Keratinocyte (primary cell): ENCODE data around the gene RAP1GAP2. TPM values are rescaled to one million over a fixed set of nuclear protein-coding genes. Genes with fewer than 3 reads are reported as not detected.

Experiments
- DNase-seq: peaks from one replicate; pipeline ENCODE4 v3.0.0-alpha.2; 2011; ENCODE audit warnings: low read depth, missing footprints, low spot score
- FAIRE-seq: peaks from 2 replicates; lab custom pipeline; 2011; peaks lifted over from hg19 to GRCh38; lab: Jason Lieb, UNC
- H2AFZ ChIP-seq: 2 replicates; pipeline ENCODE4 v1.6.0; 2012; ENCODE audit warnings: low read length, control low read depth, inconsistent platforms; ENCODE audit not compliant: control insufficient read depth
- H3K27ac ChIP-seq: 2 replicates; pipeline ENCODE4 v1.5.1; 2011; ENCODE audit warnings: low read length; ENCODE audit not compliant: control insufficient read depth, insufficient read depth
- H3K27me3 ChIP-seq: 3 replicates; pipeline ENCODE4 v1.6.0; 2011; ENCODE audit warnings: low read length; ENCODE audit not compliant: control insufficient read depth, insufficient read depth; ENCODE audit errors: extremely low read depth
- H3K36me3 ChIP-seq, 2 experiments: 2 replicates in 1 of 2; 3 replicates in 1 of 2; pipeline ENCODE4 v1.5.1; 2011; ENCODE audit warnings: low read length in 2 of 2, mild to moderate bottlenecking in 1 of 2; ENCODE audit not compliant: control insufficient read depth in 2 of 2, insufficient read depth in 2 of 2; ENCODE audit errors: extremely low read depth in 1 of 2
- H3K4me1 ChIP-seq: 3 replicates; pipeline ENCODE4 v1.5.1; 2011; ENCODE audit warnings: low read length; ENCODE audit not compliant: control insufficient read depth, insufficient read depth; ENCODE audit errors: extremely low read depth
- H3K4me2 ChIP-seq: 3 replicates; pipeline ENCODE4 v1.6.0; 2011; ENCODE audit warnings: low read depth, low read length; ENCODE audit not compliant: control insufficient read depth, insufficient read depth; ENCODE audit errors: extremely low read depth
- H3K4me3 ChIP-seq, 3 experiments: fragments of 200-600 bp in 1 of 3; sonication (generic) in 1 of 3; 2 replicates in 2 of 3; 3 replicates in 1 of 3; pipeline ENCODE4 v1.5.1; 2011 to 2016; ENCODE audit warnings: low read length in 3 of 3, mild to moderate bottlenecking in 3 of 3, control low read depth in 2 of 3, inconsistent platforms in 1 of 3, low read depth in 1 of 3, mixed read lengths in 1 of 3, mixed run types in 1 of 3, moderate library complexity in 1 of 3; ENCODE audit not compliant: control insufficient read depth in 2 of 3, insufficient read depth in 2 of 3; ENCODE audit errors: extremely low read depth in 1 of 3
- H3K79me2 ChIP-seq: 2 replicates; pipeline ENCODE4 v1.6.0; 2012; ENCODE audit warnings: low read length; ENCODE audit not compliant: control insufficient read depth, insufficient read depth
- H3K9ac ChIP-seq: 3 replicates; pipeline ENCODE4 v1.6.0; 2011; ENCODE audit warnings: low read length; ENCODE audit not compliant: control insufficient read depth, insufficient read depth; ENCODE audit errors: extremely low read depth
- H3K9me1 ChIP-seq: 3 replicates; pipeline ENCODE4 v1.6.0; 2011; ENCODE audit warnings: low read length; ENCODE audit not compliant: control insufficient read depth, insufficient read depth; ENCODE audit errors: extremely low read depth
- H3K9me3 ChIP-seq: 2 replicates; pipeline ENCODE4 v1.5.1; 2012; ENCODE audit warnings: low read depth, low read length; ENCODE audit not compliant: control insufficient read depth
- H4K20me1 ChIP-seq: 3 replicates; pipeline ENCODE4 v1.6.0; 2011; ENCODE audit warnings: low read length; ENCODE audit not compliant: control insufficient read depth, insufficient read depth; ENCODE audit errors: extremely low read depth
- EZH2 ChIP-seq: IDR thresholded peaks from one replicate; pipeline ENCODE4 v1.6.1; 2012; ENCODE audit warnings: inconsistent platforms, mild to moderate bottlenecking, low read length, moderate library complexity
- dilution Hi-C: fragments of 300-500 bp; cut with MboI; formaldehyde crosslinking; loops from one replicate; pipeline ENCODE4 v1.7.0; 2020; ENCODE audit warnings: low sequenced_read_pairs; ENCODE audit not compliant: extremely low pct_ligation_motif_present
- polyA plus RNA-seq, 5 experiments: library from polyadenylated mRNA; depleted of rRNA in 3 of 5; stranded (reverse) in 3 of 5; stranded (forward) in 1 of 5; unstranded in 1 of 5; fragments of >200 nt; gene quantifications; 1 replicate in 1 of 5; 2 replicates in 3 of 5; 3 replicates in 1 of 5; pipeline versions ENCODE4 v1.2.1 to v1.2.3, GENCODE V29; 2011 to 2012; ENCODE audit warnings: missing spikeins in 2 of 5, low read depth in 1 of 5, low replicate concordance in 1 of 5
- TF ChIP-seq, protein P1 (sequence below), 3 experiments: IDR thresholded peaks in 1 of 3; conservative IDR thresholded peaks in 1 of 3; optimal IDR thresholded peaks in 1 of 3; 2 replicates in 2 of 3; 3 replicates in 1 of 3; pipeline versions ENCODE3 to v1.5.1; 2011; ENCODE audit warnings: low read length in 3 of 3, mild to moderate bottlenecking in 3 of 3, moderate library complexity in 2 of 3, control low read depth in 1 of 3, inconsistent platforms in 1 of 3; ENCODE audit not compliant: insufficient read depth in 2 of 3; ENCODE audit errors: extremely low read depth in 1 of 3

RAP1GAP2 gene
- polyA plus RNA-seq, 1 donor (not counting 4 experiments of a cell fraction or from before 2014, with no cell fraction given): 13.6 TPM

DNA sequence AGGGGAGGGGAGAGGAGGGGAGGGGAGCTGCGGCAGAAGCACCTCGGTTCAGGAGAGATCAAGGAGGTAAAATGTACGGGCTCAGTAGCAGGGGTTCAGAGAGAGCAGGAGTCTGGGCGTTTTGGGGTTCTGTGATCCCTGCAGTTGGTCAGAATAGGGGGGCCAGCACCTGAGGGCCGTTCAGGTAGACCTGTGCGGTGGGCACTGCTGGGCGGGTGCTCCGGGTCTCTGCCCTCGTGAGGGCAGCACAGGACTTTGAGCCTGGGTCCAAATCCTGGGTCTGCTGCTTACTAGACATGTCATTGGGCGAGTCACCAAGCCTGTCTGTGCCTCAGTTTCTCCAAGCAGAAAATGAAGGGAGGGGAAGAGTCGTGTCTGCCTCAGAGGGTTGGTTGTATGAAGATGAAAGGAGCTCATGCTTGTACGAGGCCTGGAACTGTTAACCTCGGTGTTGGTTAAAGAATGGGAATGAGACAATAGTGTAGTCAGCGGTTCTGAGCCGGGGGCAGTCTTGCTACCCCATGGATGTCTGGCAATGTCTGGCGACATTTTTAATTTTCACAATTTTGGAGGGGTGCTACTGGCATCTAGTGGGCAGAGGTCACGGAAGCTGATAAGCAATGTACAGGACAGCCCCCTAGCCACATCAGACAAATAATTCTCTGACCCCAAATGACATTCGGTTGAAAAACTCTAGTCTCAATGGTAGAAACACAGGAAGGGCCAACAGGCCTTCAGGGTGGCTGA is 231.7 kb downstream of the RAP1GAP2 start:
- no peak overlapping the region for H3K27ac ChIP-seq
- no peak for TF ChIP-seq EZH2
- TF ChIP-seq, protein P1, sequence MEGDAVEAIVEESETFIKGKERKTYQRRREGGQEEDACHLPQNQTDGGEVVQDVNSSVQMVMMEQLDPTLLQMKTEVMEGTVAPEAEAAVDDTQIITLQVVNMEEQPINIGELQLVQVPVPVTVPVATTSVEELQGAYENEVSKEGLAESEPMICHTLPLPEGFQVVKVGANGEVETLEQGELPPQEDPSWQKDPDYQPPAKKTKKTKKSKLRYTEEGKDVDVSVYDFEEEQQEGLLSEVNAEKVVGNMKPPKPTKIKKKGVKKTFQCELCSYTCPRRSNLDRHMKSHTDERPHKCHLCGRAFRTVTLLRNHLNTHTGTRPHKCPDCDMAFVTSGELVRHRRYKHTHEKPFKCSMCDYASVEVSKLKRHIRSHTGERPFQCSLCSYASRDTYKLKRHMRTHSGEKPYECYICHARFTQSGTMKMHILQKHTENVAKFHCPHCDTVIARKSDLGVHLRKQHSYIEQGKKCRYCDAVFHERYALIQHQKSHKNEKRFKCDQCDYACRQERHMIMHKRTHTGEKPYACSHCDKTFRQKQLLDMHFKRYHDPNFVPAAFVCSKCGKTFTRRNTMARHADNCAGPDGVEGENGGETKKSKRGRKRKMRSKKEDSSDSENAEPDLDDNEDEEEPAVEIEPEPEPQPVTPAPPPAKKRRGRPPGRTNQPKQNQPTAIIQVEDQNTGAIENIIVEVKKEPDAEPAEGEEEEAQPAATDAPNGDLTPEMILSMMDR (optimal IDR thresholded peaks at IDR 0.05 in 1 of 3, IDR thresholded peaks at IDR 0.05 in 1 of 3, conservative IDR thresholded peaks at IDR 0.05 in 1 of 3; ENCODE audit: extremely low read depth in 1 of 3, insufficient read depth in 2 of 3, low read length in 3 of 3): no peak
- no peaks in the 10 kb centered on the region for H3K9me1 ChIP-seq
- H3K9ac ChIP-seq: no peak overlapping the region
- no peak overlapping the region for H3K4me3 ChIP-seq
- peaks cover 15 to 31% of the 10 kb centered on the region in 2 experiments for H3K36me3 ChIP-seq
- peaks cover 16% of the 10 kb centered on the region for H3K4me1 ChIP-seq
- no peaks in the 10 kb centered on the region for H4K20me1 ChIP-seq
- H3K79me2 ChIP-seq: no peaks in the 10 kb centered on the region
- dilution Hi-C loops: no loop called here
- no peak overlapping the region for H2AFZ ChIP-seq
- no peak overlapping the region for H3K4me2 ChIP-seq
- no peaks in the 10 kb centered on the region for H3K27me3 ChIP-seq
- FAIRE-seq (no peak), DNase-seq (no peak)
- H3K9me3 ChIP-seq: no peaks in the 10 kb centered on the region

DNA sequence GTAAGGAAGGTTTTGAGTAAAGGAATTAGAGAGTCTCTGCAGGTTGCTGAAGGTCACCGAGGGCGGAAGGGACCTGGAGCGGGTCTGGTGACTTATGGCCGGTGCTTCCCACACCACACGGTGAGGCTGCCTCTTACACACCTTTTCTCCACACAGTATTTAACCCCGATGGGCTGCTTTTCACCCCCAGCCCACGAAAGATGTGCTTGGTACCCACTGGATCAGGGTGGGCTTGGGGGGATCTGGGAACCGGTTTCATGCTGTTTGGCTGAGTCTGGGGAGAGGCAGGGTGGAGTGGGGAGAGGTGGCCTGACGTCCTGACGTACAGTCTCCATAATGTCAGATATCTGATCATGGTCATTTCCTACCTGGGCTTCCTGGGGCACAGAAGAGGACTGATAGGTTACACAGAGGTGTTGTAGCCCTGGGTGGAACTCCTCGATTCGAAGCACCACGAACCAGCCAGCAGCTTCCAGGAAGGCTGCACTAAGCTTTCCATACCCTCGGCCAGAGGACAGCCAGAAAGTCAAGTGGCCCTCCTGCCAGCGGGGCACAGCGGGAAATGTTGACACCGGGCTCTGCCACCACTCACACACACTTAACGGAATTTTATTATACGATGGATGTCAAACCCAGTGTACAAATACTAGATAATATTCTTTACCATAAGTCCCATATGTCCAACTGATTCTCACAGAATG is 233.1 kb downstream of the RAP1GAP2 start:
- Histone ChIP-seq H2AFZ (no peak overlapping the region), H3K9ac (no peak overlapping the region), H3K4me2 (no peak overlapping the region), H4K20me1 (no peaks in the 10 kb centered on the region), H3K27ac (no peak overlapping the region), H3K79me2 (no peaks in the 10 kb centered on the region), H3K4me3 (no peak overlapping the region), H3K9me1 (no peaks in the 10 kb centered on the region), H3K27me3 (no peaks in the 10 kb centered on the region), H3K9me3 (no peaks in the 10 kb centered on the region), H3K4me1 (peaks cover 16% of the 10 kb centered on the region), H3K36me3 (peaks cover 15 to 32% of the 10 kb centered on the region in 2 experiments)
- no peak for DNase-seq
- FAIRE-seq: no peak
- dilution Hi-C loops: no loop called here
- TF ChIP-seq EZH2: no peak
- TF ChIP-seq, protein P1 (optimal IDR thresholded peaks at IDR 0.05 in 1 of 3, IDR thresholded peaks at IDR 0.05 in 1 of 3, conservative IDR thresholded peaks at IDR 0.05 in 1 of 3; ENCODE audit: extremely low read depth in 1 of 3, insufficient read depth in 2 of 3, low read length in 3 of 3): no peak
